Effector CD8-positive, alpha-beta T cell (primary cell): ENCODE measurements around the gene CHST11.

Source experiments
- DNase-seq: peaks from one replicate; lab custom pipeline; 2025; lab: John Stamatoyannopoulos, UW

The CHST11 gene

DNA sequence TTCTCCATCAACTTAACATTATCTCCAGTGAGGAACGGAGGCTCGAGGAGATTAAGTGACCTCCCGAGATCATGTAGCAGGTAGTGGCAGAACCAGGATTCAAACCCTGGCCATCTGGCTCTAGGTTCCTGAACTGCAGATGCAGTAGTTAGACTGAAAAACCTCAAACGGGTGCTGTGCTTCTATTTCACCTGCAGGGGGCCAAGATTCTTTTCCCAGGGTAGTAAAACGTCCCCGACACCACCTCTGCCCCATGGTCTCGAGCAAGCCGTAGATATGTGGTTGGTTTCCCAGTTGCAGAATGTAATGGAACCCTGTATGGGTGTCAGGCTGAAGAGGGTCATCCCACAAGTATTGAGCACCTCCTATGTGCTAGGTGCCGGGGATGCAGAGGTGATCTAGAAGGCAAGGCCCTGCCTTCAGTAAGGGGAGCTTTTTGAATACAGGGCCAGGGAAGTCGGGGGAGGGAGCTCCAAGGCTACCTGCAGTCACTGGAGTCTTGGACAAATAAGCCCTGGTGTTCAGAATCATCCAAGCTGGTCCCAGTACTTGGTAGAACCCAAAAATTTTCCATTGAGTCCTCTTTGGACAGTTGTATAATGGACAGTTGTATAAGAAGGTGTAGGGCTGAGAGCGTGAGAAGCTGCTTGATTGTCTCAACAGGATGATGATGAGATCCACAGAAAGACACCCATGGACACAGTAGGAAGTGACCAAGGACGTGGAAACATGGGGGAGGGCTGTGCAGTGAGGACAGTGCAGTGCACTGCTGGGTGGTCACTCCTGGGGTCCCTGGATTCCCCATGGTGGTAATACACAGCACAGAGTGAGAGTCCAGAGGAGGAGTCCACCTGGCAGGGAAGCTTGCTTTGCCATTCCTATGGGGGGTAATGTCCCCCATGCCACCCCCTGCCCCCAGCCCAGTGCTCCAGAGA lies 197.2 kb downstream of the CHST11 start:
- DNase-seq: no peak

DNA sequence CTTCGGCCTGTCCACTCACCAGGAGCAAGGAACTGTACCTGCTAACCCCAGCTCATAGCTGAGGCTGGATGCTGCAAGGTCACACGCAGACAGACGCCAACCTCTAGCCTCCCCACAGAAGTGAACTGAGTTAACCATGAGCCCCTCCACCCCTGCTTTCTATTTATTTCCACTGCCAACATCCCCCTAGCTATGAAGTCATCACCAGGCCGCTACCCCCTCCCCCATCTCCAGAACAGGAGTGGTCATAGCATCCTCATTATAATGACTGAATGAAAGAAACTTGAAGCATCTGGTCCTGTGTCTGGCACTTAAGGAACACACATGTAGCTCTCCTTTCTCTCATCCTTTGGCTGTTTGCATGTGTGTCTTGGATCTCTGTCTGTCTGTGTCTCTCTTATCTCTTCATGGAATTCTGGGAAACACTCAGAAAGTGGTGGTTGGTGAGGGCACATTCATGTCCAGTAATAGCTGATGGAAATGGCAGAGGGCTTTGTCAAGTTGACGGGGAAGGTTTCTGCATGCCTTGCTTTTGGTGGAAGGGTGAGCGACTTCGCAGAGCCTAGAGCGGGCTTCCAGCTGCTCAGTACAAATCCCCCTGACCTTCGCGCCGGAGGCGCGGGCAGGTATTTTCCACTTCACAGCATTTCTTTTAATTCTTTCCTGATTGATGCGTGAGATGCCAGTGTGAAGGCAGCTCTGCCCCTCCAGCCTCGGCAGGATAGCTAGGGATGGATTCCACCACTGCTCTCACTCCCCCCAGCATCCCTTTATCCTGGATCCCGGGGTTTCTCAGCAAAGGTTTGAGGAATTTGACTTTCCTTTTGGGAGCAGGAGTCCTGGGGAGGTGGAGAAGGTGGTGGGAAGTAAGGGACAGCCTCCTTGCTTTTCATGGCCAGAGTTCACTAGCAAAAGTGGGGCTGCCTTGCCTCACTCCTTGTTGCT lies 198.2 kb downstream of the CHST11 start:
- no peak for DNase-seq

DNA sequence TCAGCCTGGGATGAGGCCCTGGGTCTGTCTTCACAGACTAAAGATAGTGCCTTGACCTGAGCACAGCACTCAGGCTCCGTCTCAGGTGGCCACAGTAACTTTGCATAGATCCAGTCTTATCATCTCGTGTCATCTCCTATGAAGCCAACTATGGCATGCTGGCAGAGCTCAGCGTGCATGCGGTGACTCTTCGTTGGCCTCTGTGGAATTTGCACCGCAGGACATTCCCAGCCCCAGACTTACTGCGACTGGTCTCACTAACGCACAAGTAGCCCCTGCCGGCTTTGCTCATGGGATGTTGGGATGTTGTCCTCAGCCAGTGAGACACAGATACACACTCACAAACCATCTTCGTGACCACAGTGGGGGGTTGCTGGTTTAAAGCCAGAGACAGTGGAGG lies 199.6 kb downstream of the CHST11 start:
- no peak for DNase-seq

DNA sequence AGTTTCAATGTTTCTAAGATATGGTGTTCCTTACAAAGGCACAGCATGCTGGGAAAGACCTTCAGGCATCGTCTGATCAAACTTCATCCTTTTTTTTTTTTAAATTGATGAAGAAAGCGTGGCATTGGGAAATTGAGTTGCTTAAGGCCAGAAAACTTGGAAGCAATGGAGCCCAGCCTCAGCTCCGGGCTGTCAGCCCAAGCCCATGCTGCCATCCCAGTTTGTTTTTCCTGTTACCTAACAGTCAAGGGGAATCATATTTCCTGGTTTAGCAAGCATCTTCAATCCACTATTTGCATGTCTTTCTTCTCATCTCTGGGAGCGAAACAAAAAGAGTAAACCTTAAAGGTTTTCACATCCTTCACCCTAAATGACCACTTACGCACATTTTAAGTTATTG lies 200.2 kb downstream of the CHST11 start:
- DNase-seq: no peak

DNA sequence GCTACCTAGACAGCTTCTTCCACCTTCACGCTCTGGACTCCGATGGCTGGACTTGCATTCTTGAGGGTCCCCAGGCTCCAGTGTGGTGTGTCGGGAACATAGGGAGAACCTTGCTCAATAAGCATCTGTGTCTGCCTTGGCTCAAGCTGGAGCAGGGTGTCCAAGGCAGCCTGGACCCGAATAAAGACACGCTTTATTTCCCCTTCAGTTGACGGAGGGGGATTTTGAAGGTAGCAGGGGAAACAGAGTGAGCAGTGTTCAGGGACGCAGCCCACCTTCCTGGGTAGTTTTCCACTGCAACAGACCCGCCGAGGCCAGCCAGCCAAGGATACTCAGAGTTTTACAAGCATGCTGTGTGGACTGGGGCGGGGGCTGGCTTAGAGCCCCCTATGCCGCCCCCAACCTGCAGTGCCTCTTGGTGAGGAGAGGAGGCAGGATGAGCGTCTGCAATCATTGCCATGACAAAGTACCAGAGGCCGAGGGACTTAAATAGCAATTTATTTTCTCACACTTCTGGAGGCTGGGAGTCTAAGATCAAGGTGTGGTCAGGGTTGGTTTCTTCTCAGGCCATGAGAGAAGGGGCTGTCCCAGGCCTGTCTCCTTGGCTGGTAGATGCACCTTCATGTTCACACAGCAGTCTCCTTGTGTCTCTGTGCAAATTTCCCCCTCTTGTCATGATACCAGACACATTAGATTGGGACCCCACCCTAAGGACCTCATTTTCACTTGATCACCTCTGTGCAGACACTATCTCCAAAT lies 201.2 kb downstream of the CHST11 start:
- no peak for DNase-seq

DNA sequence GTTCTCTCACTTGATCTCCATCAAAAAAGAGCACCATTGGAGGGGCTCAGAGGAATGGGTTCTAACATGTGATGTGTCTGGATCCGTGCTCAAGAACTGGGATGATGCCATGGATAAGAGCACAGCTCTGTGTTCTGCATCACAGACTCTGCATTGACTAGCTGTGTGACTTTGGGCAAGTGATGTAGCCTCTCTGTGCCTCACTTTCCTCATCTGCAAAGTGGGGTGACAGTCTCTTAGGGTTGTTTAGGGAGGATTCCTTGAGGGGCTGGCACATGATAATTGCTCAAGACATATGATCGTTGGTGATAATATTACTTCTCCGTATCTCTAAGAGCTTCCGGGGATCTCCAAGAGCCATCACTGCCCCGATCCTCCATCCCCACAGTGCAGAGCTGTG lies 202.3 kb downstream of the CHST11 start:
- DNase-seq: no peak

DNA sequence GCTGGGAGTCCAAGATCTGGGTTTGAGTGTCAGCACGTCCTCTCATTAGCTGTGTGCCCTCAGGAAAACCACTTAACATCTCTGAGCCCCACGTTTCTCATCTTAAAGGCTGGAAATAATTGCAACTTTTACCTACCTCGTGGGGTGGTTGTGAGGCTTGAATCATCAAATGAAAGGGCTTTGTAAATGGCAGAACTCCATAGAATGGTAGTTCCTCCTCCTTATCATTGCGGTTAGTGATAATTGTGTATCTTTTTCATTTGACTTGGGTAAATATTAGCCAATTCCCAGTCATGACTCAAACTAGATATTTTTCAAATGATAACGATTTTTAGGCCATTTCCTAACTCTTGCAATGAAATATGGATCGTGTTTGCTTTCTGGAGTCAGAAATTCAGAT lies 205.5 kb downstream of the CHST11 start:
- DNase-seq: no peak

DNA sequence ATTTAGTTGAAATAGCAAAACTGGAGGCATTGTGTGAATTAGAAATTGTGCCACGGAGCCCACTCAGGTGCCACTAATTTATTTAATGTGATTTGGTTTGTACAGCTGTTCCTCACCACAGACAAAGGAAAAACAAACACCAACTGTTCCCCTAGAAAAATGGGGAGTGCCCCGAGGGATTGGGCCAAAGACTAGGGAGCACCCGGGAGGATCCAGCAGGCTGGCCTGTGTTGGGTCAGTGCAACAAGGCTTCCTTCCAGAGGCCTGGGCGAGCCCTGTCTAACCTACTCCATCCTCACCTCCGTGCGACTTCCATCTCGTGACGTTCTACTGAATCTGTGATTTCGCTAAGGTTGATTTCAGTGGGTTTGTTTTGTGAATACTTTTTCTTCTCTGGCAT lies 206.2 kb downstream of the CHST11 start:
- no peak for DNase-seq

DNA sequence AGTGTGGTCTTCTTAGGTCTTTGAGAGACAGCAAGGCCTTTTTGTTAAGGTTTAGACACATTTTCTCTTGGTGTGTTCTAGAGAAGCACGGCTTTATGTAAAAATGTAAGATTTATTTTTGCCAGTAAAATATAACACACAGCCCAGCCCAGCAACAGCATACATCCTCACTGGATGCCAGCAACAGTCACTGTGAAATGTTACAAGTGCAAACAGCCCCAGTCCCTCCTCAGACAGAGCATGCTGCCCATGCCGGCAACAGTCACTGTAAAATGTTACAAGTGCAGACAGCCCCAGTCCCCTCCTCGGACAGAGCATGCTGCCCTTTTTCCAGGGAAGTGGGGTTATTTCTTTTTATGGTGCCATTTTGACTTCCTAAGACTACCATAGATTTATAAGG lies 207.6 kb downstream of the CHST11 start:
- no peak for DNase-seq

DNA sequence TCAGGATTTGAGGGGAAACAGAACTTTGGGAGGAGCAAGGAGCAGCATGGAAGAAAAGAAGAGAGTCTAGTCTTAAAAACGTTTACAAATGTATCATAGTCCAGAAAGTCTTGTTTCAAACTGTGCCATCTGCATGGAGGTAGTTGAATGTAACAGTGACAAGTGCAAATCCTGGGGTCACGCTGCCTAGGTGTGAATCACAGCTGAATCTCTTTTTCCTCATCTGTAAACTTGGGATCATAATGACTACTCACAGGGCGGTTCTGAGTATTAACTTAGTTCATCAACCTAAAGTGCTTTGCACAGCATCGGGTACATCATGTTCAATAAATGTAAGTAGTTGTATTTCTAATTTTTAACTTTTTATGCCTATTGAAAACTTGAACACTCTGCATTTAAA lies 208.5 kb downstream of the CHST11 start:
- DNase-seq: no peak

DNA sequence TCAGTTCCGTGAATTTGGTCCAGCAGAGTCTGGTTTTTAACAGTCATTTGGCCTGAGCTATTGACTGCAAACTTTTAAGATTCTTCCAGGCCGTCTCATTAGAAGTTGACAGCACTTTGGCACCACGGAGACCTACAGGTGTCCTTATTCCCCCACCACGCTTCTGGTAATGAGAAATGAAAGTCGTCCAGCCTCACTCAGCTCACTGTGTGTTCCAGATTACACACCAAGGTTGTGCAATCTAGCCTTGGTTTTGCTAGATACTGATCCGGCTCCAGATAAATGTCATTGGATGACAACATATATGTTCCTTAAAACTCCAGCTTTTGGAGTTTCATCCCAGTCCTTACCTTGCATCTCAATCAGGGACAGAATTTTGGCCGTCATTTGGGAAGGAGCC lies 210.4 kb downstream of the CHST11 start:
- no peak for DNase-seq

DNA sequence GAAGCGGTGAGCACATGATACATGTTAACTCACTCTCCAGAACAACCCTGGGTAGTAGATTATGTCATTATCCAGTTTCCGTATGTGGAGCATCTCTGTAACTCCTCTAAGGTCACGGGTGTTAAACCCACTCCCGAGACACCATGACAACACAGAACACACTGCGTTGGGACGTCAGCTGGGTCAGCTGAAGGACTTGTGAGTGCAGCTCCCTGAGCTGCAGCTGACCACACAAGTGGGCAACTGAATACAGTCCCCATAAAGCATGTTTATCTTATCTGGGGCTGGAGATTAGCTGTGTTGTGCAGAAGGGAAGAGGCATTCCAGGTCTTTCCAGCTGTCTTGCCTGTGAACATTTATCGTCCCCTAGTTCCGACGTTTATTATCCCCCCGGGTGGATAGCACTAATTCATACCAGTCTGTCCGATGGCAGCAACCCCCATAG lies 211.5 kb downstream of the CHST11 start:
- DNase-seq: no peak

DNA sequence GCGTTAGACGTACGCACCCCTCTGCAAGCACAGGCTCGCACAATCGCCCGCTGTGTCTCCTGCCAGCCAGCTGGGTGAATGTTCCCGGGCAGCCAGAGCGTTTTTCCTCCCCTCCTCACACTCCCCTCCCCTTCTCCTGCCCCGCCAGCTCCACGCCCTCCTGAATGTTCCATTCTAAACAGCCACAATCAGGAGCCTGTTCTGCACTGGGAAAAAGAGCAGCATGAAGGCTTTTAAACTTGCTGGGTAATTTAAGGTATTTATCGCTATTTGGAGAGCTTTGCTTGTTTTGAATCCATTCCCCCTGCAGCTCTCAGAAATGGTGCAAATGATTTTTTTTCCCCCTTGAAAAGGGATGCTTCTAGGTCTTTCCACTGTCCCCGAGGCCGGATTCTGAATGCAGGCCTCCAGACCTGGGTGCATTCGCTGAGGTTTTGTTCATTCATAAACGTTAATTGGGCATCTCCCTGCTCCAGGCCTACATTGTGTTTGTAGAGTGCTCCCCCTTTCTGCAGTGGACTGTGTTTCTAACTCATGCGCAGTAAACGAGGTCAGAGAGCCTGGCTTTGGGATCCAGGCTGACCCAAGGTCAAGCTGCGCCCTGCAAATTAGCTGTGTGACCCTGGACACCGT lies 212.5 kb downstream of the CHST11 start:
- no peak for DNase-seq

DNA sequence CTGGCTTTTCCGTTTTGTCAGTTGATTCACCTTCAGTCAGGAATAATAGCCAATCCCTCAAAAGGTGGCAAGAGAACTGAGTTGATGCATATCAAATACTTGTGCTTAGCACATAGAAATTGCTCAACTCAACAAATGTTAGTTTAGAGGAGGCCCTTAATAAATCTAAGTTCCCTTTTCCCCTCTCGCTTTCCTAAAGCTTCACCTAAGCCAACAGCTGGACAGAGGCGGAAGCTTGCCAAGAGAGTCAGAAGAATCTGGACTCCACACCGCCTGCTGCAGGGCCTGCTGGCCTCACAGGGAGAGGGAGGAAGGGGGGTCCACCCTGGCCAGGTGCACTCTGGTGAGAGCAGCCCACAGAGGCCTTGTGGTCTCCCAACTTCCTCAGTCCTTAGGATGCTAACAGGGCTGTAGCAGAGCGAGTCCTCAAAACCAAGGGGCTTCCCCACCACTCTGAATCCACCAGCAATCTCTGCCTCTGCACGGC lies 213.1 kb downstream of the CHST11 start:
- no peak for DNase-seq

DNA sequence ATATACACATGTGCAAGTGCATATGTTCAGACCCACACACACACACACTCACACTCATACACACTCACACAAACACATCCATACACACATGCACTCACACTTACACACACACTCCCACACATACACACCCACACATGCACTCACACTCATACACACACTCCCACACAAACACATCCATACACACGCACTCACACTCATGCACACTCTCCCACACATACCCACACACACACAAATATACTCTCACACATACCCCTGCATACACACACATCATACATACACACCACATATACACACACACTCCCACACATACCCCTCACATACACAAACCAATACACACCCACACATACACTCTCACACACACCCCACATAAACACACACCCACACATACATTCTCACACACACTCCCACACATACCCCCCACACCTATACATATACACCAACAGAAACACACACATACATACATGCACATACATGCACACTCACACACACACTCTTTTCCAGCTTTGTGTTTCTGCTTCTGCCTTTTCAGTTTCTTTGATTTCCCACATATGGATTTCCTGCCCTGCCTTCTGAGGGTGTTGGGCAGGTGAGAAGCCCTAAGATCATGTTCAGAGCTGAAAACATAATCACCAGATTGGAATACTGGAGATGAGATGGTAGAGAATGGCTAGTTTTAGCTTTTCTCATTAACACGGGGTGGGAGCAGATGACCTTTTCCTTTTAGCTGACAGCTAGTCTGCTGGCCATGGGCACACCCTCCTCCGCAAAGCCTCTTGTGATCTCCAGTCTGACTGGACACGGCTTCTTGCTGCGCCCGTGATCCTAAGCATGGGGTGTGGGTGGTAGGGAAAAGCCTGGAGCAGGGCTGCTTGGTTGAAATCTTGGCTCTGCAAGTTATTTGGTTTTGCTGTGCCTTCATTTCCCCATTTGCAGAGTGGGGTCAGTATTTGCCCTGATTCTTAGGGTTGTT lies 214.0 kb downstream of the CHST11 start:
- DNase-seq: no peak

DNA sequence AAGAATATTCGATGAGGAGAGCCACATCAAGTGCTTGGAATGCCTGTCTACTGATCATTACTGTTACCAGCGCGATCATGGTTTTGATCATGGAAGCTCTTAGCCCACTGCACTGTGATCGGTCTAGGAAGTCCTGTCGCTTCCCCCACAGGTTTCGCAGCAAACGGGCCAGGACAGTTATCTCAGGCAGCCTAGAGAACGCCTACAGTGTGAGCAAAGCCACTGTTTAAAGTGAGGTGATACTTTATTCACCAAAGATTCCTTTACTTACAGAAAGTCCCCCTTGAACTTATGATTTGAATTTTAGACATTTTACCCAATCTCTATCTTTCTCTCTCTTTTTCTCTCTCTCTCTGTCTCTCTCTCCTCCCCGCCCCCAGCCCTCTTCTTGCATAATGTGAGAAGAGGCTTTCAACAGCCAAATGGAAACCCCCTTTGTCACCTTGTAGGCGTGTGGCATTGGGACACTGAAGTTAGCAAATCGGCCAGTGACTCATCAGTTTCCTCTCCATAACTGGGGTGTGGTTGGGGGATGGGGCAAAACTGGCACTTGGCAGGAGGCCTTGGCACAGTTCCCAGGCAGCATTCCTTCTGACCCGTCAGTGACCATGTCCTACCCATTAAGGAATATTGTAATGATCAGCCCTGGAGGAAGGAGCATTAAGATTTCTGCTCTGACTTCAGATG lies 214.8 kb downstream of the CHST11 start:
- no peak for DNase-seq

DNA sequence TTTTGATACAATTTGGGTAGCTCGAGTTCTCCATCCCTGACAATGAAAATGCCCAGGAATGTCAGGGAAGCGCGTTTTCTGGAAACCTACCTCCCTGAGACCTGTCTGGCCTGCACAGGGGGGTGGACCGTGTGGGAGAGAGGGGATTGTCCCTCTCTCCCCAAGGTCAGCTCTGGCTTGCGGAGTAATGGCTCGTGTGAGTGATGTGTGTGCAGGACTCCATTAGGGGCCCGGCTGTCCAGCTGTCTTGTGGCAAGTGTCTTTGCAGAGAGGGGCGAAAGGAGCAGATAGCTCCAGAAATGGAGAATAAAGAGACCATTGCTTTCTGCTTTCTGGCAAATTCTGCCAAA lies 215.3 kb downstream of the CHST11 start:
- DNase-seq: no peak

DNA sequence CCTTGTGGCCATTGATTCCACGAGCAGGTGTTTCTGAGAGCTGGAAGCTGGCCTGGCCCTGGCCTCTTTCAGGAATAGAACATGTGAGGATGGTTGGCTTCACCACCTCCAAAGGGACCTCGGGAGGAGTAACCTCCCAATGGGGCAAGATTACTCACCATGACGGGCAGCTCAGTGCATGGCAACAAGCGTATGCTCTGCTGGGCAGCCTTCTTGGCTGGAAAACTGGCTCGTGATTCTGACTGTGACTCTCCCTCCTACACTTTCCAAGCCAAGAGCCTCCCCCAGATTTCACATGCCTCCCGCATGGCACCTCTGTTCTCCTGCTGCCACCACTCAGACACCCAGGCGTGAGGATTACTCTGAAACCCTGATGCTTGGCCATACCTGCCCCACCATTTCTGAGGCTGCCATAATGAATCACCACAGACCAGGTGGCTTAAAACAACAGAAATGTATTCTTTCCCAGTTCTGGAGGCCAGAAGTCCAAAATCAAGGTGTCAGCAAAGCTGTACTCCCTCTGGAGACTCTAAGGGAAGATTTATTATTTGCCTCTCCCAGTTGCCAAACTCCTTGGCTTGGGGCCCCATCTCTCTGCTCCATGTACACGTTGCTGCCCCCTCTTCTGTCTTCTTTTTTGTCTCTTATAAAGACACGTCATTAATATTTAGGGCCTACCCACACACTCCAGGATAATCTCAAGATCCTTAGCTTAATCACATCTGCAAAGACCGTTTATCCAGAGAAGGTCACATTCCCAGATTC lies 215.9 kb downstream of the CHST11 start:
- no peak for DNase-seq

DNA sequence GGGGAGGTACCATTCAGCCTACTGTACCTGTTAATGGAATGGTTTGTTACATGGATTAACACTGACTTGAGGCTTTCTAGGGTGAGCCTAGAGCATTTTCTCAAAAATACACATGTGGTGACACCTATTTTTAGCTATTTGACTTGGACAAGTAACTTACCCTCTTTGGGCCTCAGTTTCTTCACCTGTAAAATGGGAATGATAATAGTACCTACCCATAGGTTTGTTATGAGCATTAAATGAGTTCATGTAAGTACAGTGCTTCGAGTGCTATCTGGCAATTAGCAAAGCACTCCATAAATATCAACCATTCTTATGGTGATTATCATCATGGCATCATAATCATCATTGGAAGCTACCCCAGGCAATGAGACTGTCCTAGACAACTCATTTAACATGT lies 216.5 kb downstream of the CHST11 start:
- no peak for DNase-seq
